Esophagus (tissue), 2 donors: Measurements from ENCODE around the gene RALGAPA1. TPM values are rescaled to one million over a fixed set of nuclear protein-coding genes. Genes with fewer than 3 reads are reported as not detected.

Source experiments
- H3K27ac ChIP-seq, 2 donors: one replicate each; pipeline ENCODE4 v1.5.1; 2013; ENCODE audit warnings: low read depth in 2 of 2, mild to moderate bottlenecking in 2 of 2, inconsistent platforms in 1 of 2, low read length in 1 of 2, moderate library complexity in 1 of 2
- H3K27me3 ChIP-seq, 2 donors: one replicate each; pipeline ENCODE4 v1.6.1; 2013; ENCODE audit warnings: low read length in 2 of 2, control low read depth in 1 of 2, mild to moderate bottlenecking in 1 of 2; ENCODE audit not compliant: insufficient read depth in 2 of 2, control insufficient read depth in 1 of 2
- H3K36me3 ChIP-seq, 2 donors: one replicate each; pipeline ENCODE4 v1.6.1; 2013; ENCODE audit warnings: low read length in 1 of 2; ENCODE audit not compliant: control insufficient read depth in 2 of 2, insufficient read depth in 2 of 2
- H3K4me1 ChIP-seq, 2 donors: one replicate each; pipeline ENCODE4 v1.6.1; 2013; ENCODE audit warnings: low read length in 1 of 2; ENCODE audit not compliant: control insufficient read depth in 2 of 2, insufficient read depth in 2 of 2
- H3K4me3 ChIP-seq, 2 donors: one replicate each; pipeline ENCODE4 v1.5.1; 2013; ENCODE audit warnings: low read length in 2 of 2, mild to moderate bottlenecking in 2 of 2, low read depth in 1 of 2, moderate library complexity in 1 of 2
- H3K9me3 ChIP-seq, 2 donors: one replicate each; pipeline ENCODE4 v1.6.1; 2013; ENCODE audit warnings: mild to moderate bottlenecking in 2 of 2, low read depth in 1 of 2, low read length in 1 of 2, moderate library complexity in 1 of 2; ENCODE audit not compliant: control insufficient read depth in 2 of 2, insufficient read depth in 1 of 2
- WGBS, 2 donors: extraction: QIAGEN DNeasy Blood & Tissue Kit; methylation state at CpG; one replicate each; pipeline ENCODE4 v1.1.7; 2013; 5-methylcytosine and 5-hydroxymethylcytosine counted together
- polyA plus RNA-seq, 2 donors: library from polyadenylated mRNA; stranded (reverse); fragments of 200-250 nt; gene quantifications; one replicate each; pipeline ENCODE4 v1.2.3, GENCODE V29; 2013
- donor health status: healthy with polysubstance abuse.
- donor health status: Bipolar disorder and iron deficiency.

The RALGAPA1 gene
- polyA plus RNA-seq, 2 donors: 10.5 to 20.3 TPM

DNA sequence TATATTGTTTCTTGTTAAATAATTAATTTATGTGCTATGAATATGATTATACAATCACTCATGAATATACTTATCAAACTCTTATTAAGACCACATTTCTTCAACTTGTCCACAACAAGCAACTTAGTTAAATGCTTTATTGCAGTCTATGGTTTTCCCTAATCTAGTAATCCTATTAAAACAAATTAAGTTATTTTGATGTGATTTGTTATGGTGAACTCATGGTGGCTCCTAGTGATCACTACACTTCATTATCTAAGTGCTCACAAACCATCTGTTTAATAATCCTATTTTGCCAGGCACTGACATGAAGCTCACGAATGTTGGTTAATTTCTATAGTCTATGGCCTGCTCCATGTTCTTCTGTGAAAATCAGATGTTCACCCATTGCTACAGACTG, 232.2 kb downstream of the RALGAPA1 start:
- Histone ChIP-seq H3K27ac (no peak overlapping the region), H3K4me1 (no peaks in the 10 kb centered on the region), H3K9me3 (no peaks in the 10 kb centered on the region), H3K4me3 (no peak overlapping the region), H3K27me3 (no peaks in the 10 kb centered on the region), H3K36me3 (no peaks in the 10 kb centered on the region)
- 96 to 98% methylated on average over 1 of the region's 1 CpG for WGBS, 2 donors

DNA sequence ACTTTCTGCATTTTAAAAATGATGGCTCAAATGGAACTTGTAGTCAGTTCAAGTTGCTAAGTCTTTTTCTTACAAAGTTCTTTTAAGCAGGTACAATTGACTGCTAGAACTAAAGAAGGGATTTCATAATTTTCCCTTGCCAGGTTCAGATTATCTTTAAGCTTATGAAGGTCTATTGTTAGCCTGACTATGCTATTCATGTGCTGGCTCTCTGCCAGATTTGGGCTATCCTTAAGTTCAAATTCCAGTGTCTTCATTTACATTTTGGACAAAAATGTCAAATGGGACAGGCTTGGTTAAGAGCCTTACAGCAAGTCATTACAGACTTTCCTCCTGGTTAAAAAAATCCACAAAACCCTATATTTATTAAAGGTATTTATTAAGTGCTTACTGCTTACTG, 232.8 kb downstream of the RALGAPA1 start:
- Histone ChIP-seq H3K4me1 (no peaks in the 10 kb centered on the region), H3K36me3 (no peaks in the 10 kb centered on the region), H3K27ac (no peak overlapping the region), H3K4me3 (no peak overlapping the region), H3K27me3 (no peaks in the 10 kb centered on the region), H3K9me3 (no peaks in the 10 kb centered on the region)

DNA sequence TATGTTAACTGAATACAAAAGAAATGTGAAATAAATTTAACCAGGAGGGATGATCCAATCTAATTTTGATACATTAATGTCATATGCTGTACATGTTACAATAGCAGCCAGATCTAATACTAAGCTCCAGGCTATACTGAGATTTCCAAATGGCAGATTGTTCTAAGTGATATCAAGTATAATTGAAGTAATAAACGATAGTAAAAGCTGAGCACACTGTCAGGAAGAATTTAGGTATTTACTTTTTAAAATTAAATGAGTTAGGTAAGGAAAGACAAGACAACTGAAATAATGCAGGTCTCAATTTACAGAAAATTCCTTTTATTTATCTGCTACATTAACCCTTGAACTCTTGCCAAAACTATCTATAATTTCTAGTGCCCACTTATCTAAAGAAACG, 235.2 kb downstream of the RALGAPA1 start:
- H3K27me3 ChIP-seq: no peaks in the 10 kb centered on the region
- no peak overlapping the region for H3K27ac ChIP-seq
- no peaks in the 10 kb centered on the region for H3K9me3 ChIP-seq
- no peaks in the 10 kb centered on the region for H3K36me3 ChIP-seq
- no peaks in the 10 kb centered on the region for H3K4me1 ChIP-seq
- 66 to 74% methylated on average over 2 of the region's 2 CpGs for WGBS, 2 donors
- no peak overlapping the region for H3K4me3 ChIP-seq

DNA sequence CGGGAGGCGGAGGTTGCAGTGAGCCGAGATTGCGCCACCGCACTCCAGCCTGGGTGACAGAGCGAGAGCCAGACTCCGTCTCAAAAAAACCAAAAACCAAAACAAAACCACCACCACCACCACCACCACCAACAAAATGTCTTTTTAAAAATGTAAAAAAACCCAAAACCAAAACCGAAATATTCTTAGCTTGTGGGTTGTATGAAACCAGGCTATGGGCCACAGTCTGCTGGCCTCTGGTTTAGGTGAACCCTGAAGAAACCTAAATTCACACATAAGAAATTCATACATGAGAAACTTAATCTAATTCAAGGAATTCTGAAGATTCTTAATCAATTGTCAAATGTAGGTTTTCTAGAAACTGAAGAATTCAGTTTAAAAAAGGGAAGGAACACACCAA, 237.5 kb downstream of the RALGAPA1 start:
- no peaks in the 10 kb centered on the region for H3K27me3 ChIP-seq
- H3K36me3 ChIP-seq: no peaks in the 10 kb centered on the region
- 95% methylated on average over 8 of the region's 8 CpGs for WGBS, 2 donors
- no peaks in the 10 kb centered on the region for H3K9me3 ChIP-seq
- no peak overlapping the region for H3K27ac ChIP-seq
- H3K4me3 ChIP-seq: no peak overlapping the region
- no peaks in the 10 kb centered on the region for H3K4me1 ChIP-seq

DNA sequence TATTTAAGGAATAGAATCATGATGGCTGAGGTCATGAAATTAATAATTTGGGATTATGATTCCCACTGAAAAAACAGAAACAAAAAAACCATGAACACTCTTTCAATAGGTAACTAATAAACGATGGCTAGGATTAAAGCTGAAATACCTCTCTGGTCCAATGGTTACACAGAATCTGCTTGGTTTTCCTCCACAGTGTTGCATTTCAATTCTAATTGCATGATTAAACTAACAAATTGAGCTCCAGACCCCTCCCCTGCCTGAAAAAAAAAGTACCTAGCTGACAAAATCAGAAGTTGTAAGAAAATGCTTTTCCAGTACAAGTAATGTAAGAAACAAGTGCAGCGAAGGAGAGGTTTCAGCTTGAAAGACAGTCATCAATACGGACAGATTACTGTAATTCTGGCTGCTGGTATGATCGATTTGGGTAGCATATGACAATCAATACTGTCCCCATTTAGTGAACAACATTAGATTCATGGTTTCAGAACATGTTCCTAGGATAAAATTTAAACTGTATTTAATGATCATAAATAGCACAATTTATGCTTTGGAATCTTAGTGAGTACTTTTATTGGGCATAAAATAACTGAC, 243.1 kb downstream of the RALGAPA1 start:
- H3K27me3 ChIP-seq: no peaks in the 10 kb centered on the region
- no peaks in the 10 kb centered on the region for H3K9me3 ChIP-seq
- no peak overlapping the region for H3K27ac ChIP-seq
- no peaks in the 10 kb centered on the region for H3K36me3 ChIP-seq
- H3K4me1 ChIP-seq: no peaks in the 10 kb centered on the region
- H3K4me3 ChIP-seq: no peak overlapping the region
- WGBS, 2 donors: 95 to 97% methylated on average over 4 of the region's 4 CpGs

DNA sequence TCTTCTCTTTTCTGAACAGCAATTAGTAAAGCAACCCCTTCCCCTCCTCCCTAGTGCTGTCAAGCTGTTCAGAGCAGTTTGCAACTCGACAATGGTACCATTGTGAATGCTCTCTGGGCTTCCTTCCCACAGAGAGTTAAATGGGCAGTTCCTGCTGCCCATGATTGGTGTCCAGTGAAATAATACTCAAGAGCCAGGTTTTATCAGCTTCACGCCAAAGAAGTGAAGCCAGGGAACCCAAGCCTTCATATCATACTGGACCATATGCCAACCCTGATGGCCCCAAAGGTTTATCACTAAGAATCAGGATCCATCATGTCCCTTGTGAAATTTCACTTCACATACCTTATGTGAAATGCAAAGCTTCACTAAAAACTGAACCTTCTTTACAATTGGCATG, 250.4 kb downstream of the RALGAPA1 start:
- 80 to 83% methylated on average over 2 of the region's 2 CpGs for WGBS, 2 donors
- no peaks in the 10 kb centered on the region for H3K36me3 ChIP-seq
- H3K27me3 ChIP-seq: no peaks in the 10 kb centered on the region
- H3K4me1 ChIP-seq: no peaks in the 10 kb centered on the region
- H3K9me3 ChIP-seq: no peaks in the 10 kb centered on the region
- H3K4me3 ChIP-seq: no peak overlapping the region
- H3K27ac ChIP-seq: no peak overlapping the region

DNA sequence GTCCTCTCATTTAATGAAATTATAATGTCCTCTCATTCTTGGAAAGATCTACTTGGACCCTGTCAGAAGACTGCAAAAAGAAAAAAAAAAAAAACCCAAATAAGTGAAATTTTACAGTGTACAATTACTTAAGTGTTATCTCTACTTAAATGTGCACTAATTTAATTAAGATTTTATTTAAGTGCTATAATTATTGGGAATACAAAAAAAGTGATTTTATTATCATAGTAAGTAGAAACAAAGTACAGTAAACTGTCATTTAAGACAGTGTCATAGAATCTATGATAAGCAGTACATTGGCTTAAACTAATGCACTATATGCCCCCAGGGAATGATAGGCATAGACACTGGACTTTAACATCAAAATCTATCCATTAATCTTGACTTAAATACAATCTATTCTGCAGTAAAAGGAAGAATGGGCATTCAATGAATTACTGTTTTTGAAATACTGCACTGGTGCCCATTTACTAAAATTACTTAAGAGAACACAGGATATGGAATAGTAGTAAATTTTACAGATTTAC, 251.8 kb downstream of the RALGAPA1 start:
- Histone ChIP-seq H3K27ac (no peak overlapping the region), H3K4me3 (no peak overlapping the region), H3K9me3 (no peaks in the 10 kb centered on the region), H3K4me1 (no peaks in the 10 kb centered on the region), H3K36me3 (no peaks in the 10 kb centered on the region), H3K27me3 (no peaks in the 10 kb centered on the region)

DNA sequence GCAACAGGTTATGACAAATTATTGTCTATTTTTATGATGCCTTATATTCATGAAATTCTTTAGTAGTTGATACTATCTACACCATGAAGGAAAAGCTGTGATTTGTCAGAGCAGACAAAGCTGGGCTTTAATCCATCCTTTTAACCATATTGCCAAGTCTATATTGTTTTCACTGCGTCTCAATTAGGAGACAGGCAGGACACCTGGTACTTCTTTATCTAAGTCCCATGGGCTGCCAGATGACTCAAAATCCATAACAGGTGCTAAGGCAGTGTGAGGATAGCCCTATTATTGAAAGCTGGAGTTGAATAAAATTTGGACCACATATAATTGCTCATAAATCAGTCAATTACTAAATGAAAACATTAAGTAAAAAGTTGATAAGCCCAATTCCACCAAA, 252.5 kb downstream of the RALGAPA1 start:
- Histone ChIP-seq H3K36me3 (no peaks in the 10 kb centered on the region), H3K27me3 (no peaks in the 10 kb centered on the region), H3K4me3 (no peak overlapping the region), H3K27ac (no peak overlapping the region), H3K4me1 (no peaks in the 10 kb centered on the region), H3K9me3 (no peaks in the 10 kb centered on the region)
- WGBS, 2 donors: 77% methylated on average over 1 of the region's 1 CpG

DNA sequence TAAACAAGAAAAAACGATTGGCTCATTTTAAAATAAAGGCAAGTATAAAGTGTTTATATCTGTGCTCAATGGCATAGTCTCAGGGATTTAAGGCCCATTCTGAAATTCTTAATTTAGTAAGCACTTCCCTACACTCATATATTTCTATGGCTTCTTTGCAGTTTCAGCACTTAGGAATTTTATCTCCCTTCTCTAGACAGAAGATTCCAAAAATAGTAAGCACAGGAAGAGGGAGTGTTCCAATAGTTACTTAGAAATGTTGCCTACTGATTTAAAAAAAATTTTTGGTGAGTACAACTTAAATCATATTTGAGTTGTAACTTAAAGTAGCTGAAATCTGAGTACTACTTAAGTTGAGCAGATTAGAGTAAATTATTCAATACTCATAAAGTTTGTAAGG, 255.3 kb downstream of the RALGAPA1 start:
- H3K4me3 ChIP-seq: no peak overlapping the region
- H3K4me1 ChIP-seq: no peaks in the 10 kb centered on the region
- H3K27ac ChIP-seq: no peak overlapping the region
- peaks cover 0 to 2% of the 10 kb centered on the region in 2 donors for H3K36me3 ChIP-seq
- H3K9me3 ChIP-seq: no peaks in the 10 kb centered on the region
- 63 to 70% methylated on average over 1 of the region's 1 CpG for WGBS, 2 donors
- no peaks in the 10 kb centered on the region for H3K27me3 ChIP-seq

DNA sequence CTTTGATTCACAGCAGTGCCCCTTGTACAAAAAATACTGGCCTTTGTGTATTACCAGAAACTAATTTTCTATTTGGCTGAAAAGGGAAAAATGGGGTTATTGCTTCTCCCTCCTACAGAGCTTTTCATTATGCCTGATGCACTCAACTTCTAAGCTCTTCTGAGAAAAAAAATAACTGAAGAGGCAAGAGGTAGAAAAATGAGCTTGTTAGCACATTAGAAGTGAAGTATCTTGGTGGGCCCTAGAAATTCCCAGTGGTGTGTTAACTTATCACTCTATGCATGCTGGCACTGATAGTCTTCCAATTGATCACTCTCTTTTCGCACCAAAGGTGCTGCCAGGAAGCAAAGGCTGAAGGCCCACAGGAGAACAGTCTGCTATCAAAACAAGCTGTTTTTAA, 258.0 kb downstream of the RALGAPA1 start:
- Histone ChIP-seq H3K36me3 (peaks cover 0 to 2% of the 10 kb centered on the region in 2 donors), H3K27ac (no peak overlapping the region), H3K4me3 (no peak overlapping the region), H3K9me3 (no peaks in the 10 kb centered on the region), H3K4me1 (no peaks in the 10 kb centered on the region), H3K27me3 (no peaks in the 10 kb centered on the region)
- WGBS, 2 donors: 95 to 97% methylated on average over 1 of the region's 1 CpG
